Ramos (cell line): ENCODE measurements around the gene OR13J1.
"Not testable (repeated sequence)": the region's sequence is repeated elsewhere in the genome, so short reads cannot be mapped to it uniquely, and the experiment has no call there.

Experiments used
- in situ Hi-C: fragments of 300-500 bp; cut with MboI; formaldehyde crosslinking; loops from one replicate; pipeline ENCODE4 v1.14.3; 2022; ENCODE audit warnings: low sequenced_read_pairs; ENCODE audit not compliant: unreplicated experiment

The OR13J1 gene

DNA sequence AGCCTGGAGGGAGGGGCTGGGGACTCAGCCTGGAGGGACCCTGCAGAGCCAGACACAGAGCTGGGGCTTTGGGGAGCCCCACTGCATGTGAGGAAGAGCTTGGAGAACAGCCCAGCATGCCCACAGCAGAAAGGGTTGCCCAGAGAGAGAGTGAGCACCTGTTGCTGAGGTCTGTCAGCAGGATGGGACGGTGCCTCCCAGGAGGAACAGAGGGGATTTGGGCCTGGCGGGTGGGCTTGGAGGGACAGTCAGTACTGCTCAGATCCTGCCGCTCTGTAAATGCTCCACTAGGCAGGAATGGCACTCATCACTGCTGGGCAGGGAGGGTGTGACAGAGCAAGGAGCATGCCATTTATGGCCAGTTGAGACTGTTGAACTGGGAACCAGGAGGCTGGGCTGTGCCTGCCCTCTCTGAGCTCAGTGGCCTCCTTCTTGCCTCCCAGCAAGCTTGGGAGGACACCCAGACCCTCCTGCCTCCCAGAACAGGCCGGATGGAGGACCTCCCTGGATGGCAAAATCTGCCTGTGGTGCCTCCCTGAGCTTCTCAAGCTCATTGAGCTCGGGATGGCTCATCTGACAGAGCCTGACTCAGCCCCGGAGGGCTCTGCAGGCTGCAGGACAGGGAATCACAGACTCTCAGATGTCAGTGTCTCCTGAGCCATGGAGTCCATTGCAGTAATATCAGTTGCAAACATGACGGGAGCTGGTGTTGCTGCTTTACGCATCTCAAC, 35.0 kb upstream of the OR13J1 start:
- in situ Hi-C loops = no loop called here

- in situ Hi-C loops = no loop called here
These were observed 34.1 kb upstream of the OR13J1 start for GRCh38 chr9:35904338-35904737.

- in situ Hi-C loops = no loop called here
These were observed 32.8 kb upstream of the OR13J1 start for GRCh38 chr9:35903049-35903448.

- in situ Hi-C loops = no loop called here
These were observed 28.8 kb upstream of the OR13J1 start for GRCh38 chr9:35899021-35899420.

- in situ Hi-C loops = no loop called here
These were observed 28.1 kb upstream of the OR13J1 start for GRCh38 chr9:35898337-35898736.

GRCh38 chr9:35897376-35898099, 27.3 kb upstream of the OR13J1 start:
- in situ Hi-C loops = not testable (repeated sequence)

- in situ Hi-C loops = no loop called here
These were observed 26.4 kb upstream of the OR13J1 start for GRCh38 chr9:35896570-35896969.

- in situ Hi-C loops = no loop called here
These were observed 21.9 kb upstream of the OR13J1 start for GRCh38 chr9:35892051-35892450.

DNA sequence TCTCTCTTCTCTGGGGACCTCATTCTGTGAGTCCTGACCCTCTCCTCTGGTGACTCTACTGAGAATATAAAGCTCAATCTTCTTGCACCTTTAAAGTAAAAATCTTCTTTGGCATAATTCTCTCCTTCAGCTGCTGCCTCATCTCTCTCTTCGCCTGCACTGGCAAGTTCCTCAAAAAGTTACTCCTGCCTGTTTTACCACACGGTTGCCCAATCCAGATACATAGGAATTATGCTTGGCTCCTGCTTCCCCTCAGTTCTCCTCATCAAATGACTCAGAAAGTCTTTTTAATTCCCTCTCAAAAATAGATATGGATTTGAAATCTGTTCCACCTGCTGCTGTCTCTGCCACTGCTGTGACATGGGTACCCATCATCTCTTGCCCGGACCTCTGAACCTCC, 21.4 kb upstream of the OR13J1 start:
- in situ Hi-C loops = no loop called here

DNA sequence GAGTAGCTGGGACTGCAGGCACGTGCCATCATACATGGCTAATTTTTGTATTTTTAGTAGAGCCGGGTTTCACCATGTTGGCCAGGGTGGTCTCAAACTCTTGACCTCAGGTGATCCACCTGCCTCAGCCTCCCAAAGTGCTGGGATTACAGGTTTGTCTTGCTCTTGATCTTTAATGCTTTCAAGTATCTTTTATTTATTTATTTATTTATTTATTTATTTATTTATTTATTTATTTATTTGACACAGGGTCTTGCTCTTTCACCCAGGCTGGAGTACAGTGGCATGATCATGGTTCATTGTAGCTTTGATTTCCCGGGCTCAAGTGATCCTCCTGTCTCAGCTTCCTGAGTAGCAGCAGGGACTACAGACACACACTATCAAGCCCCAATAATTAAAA, 14.7 kb upstream of the OR13J1 start:
- in situ Hi-C loops = not testable (repeated sequence)

GRCh38 chr9:35882996-35883395, 12.8 kb upstream of the OR13J1 start:
- in situ Hi-C loops = no loop called here

GRCh38 chr9:35882263-35882848, 12.2 kb upstream of the OR13J1 start:
- in situ Hi-C loops = no loop called here

DNA sequence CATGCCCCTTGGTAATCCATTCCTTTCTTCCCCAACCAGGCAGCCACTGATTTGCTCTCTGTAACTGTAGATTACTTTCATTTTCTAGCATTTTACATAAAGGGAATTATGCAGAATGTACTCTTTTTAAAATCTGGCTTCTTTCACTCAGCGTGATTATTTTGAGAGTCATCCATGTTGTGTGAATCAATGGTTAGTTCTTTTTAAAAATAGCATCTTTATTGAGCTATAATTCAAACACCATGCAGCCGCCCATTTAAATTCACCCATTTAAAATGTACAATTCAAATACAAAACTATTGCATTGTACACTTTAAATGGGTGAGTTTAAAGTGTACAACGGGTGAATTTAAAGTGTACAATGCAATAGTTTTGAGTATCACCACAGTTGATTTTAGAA, 2.3 kb upstream of the OR13J1 start:
- in situ Hi-C loops = no loop called here

- in situ Hi-C loops = no loop called here
These were observed 1.3 kb upstream of the OR13J1 start for GRCh38 chr9:35871545-35871944.

- in situ Hi-C loops = no loop called here
These were observed 482 bp downstream of the OR13J1 start for GRCh38 chr9:35869621-35870216.

- in situ Hi-C loops = no loop called here
These were observed 1.3 kb downstream of the OR13J1 start for GRCh38 chr9:35868933-35869332.

DNA sequence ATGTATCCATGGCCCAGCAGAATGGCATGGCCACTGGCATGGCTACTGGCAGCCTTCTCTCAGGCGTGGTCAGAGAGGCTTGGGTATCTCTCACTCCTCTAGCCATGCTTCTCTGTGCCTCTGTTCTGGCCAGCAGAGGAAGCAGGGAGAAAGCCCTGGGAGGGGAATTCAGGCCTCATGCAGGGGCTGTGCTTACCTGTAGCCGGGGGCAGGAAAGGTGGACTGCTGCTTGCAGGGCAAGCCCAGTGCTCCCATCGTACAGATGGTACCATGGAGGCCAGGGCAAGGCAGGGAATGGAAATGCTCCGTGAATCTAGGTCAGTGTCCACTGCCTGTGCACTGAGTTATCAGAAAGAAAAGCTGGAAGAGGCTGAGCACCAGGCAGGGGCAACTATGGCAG, 2.7 kb downstream of the OR13J1 start:
- in situ Hi-C loops = no loop called here

DNA sequence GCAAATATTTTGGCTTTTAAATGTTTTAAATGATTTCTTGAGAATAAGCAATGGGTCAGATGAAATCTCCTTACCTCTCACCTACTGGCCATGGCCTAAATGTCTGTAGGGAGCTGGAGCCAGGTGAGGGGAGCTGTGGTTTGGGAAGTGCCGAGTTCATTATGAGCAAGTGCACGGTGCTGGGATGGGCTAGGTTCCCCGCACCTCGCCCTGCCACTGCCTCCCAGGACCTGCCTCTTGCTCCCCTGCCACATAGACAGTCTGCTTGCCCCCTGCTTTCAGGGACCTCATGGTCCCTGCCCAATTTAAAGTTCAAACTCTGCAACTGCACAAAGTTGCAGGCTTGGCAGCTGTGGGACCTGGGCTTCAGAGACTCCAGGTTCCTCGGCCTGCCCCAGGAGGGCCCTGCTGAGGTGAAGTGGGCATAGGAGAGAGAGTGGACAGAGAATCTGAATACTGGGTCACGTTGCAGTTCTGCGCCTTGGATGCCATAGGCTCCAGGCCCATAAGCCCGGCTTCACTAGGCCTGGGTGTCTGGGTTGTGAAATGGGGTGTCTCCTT, 5.4 kb downstream of the OR13J1 start:
- in situ Hi-C loops = no loop called here

GRCh38 chr9:35863583-35863982, 6.6 kb downstream of the OR13J1 start:
- in situ Hi-C loops = no loop called here

- in situ Hi-C loops = no loop called here
These were observed 7.9 kb downstream of the OR13J1 start for GRCh38 chr9:35862328-35862727.
